ENCODE data around the gene TSPAN3. TPM values are rescaled to one million over a fixed set of nuclear protein-coding genes. Genes with fewer than 3 reads are reported as not detected.

Gene TSPAN3
- total RNA-seq, 1 donor from 2014 or later, result 223 TPM

- peaks cover 18% of the 10 kb centered on the region for H3K36me3 Mint-ChIP-seq (ENCODE audit: low read depth, unreplicated experiment)
- H3K27ac Mint-ChIP-seq (ENCODE audit: unreplicated experiment), result no peak overlapping the region
- DNase-seq (ENCODE audit: low read depth), result no peak
These were observed 42.1 kb upstream of the TSPAN3 start for GRCh38 chr15:77112838-77113504.

GRCh38 chr15:77111789-77112188, 40.9 kb upstream of the TSPAN3 start:
- H3K4me3 Mint-ChIP-seq (ENCODE audit: unreplicated experiment), result peak overlapping the region; percentile 17

More at GRCh38 chr15:77112838-77113504, 42.1 kb upstream of the TSPAN3 start:
- Mint-ChIP-seq H3K4me1 (ENCODE audit: low read depth, unreplicated experiment) (peaks cover 2% of the 10 kb centered on the region), H3K9me3 (ENCODE audit: unreplicated experiment) (no peaks in the 10 kb centered on the region), H3K4me3 (ENCODE audit: unreplicated experiment) (no peak overlapping the region), H3K27me3 (ENCODE audit: low read depth, unreplicated experiment) (no peaks in the 10 kb centered on the region)
- H2AFZ ChIP-seq (ENCODE audit: low read depth, low read length), result no peak overlapping the region
- H3K9me3 ChIP-seq (ENCODE audit: insufficient read depth, low read depth, low read length), result no peaks in the 10 kb centered on the region
- H3K36me3 ChIP-seq (ENCODE audit: insufficient read depth, low read length), result peaks cover 4% of the 10 kb centered on the region
- peaks cover 11% of the 10 kb centered on the region for H4K20me1 ChIP-seq (ENCODE audit: insufficient read depth, low read length)
- no peak overlapping the region for H3K4me2 ChIP-seq (ENCODE audit: low read length)
- no peak overlapping the region for H3K4me3 ChIP-seq (ENCODE audit: insufficient read depth, low read depth, low read length)
- no peaks in the 10 kb centered on the region for H3K27me3 ChIP-seq (ENCODE audit: insufficient read depth, low read length)
- no peak for FAIRE-seq
- H3K4me1 ChIP-seq (ENCODE audit: insufficient read depth, low read length), result no peaks in the 10 kb centered on the region
- no peak overlapping the region for H3K27ac ChIP-seq (ENCODE audit: low read depth, low read length)
- H3K9ac ChIP-seq (ENCODE audit: low read length), result no peak overlapping the region
- no peaks in the 10 kb centered on the region for H3K79me2 ChIP-seq (ENCODE audit: insufficient read depth, low read length)
- TF ChIP-seq CTCF (IDR thresholded peaks at IDR 0.05; ENCODE audit: insufficient read depth, low read depth, low read length) (no peak), EZH2 (IDR thresholded peaks at IDR 0.05; ENCODE audit: insufficient read depth, low read length) (no peak)

More at GRCh38 chr15:77111789-77112188, 40.9 kb upstream of the TSPAN3 start:
- FAIRE-seq, result no peak
- Histone ChIP-seq H3K9ac (ENCODE audit: low read length) (no peak overlapping the region), H3K79me2 (ENCODE audit: insufficient read depth, low read length) (no peaks in the 10 kb centered on the region), H3K27me3 (ENCODE audit: insufficient read depth, low read length) (no peaks in the 10 kb centered on the region), H3K4me1 (ENCODE audit: insufficient read depth, low read length) (no peaks in the 10 kb centered on the region), H3K9me3 (ENCODE audit: insufficient read depth, low read depth, low read length) (no peaks in the 10 kb centered on the region), H3K36me3 (ENCODE audit: insufficient read depth, low read length) (peaks cover 4% of the 10 kb centered on the region), H4K20me1 (ENCODE audit: insufficient read depth, low read length) (peaks cover 11% of the 10 kb centered on the region), H3K4me2 (ENCODE audit: low read length) (no peak overlapping the region), H2AFZ (ENCODE audit: low read depth, low read length) (no peak overlapping the region), H3K27ac (ENCODE audit: low read depth, low read length) (no peak overlapping the region), H3K4me3 (ENCODE audit: insufficient read depth, low read depth, low read length) (no peak overlapping the region)
- no peaks in the 10 kb centered on the region for H3K27me3 Mint-ChIP-seq (ENCODE audit: low read depth, unreplicated experiment)
- no peak overlapping the region for H3K27ac Mint-ChIP-seq (ENCODE audit: unreplicated experiment)
- H3K4me1 Mint-ChIP-seq (ENCODE audit: low read depth, unreplicated experiment), result peaks cover 10% of the 10 kb centered on the region
- DNase-seq (ENCODE audit: low read depth), result no peak
- H3K36me3 Mint-ChIP-seq (ENCODE audit: low read depth, unreplicated experiment), result peaks cover 18% of the 10 kb centered on the region
- TF ChIP-seq EZH2 (IDR thresholded peaks at IDR 0.05; ENCODE audit: insufficient read depth, low read length), result no peak
- no peak for TF ChIP-seq CTCF (IDR thresholded peaks at IDR 0.05; ENCODE audit: insufficient read depth, low read depth, low read length)
- H3K9me3 Mint-ChIP-seq (ENCODE audit: unreplicated experiment), result no peaks in the 10 kb centered on the region

Data from astrocyte (in vitro differentiated cells and primary cell).